Adrenal gland (tissue), 12 donors: ENCODE data around the gene SEC14L6. TPM values are rescaled to one million over a fixed set of nuclear protein-coding genes. Genes with fewer than 3 reads are reported as not detected.

ENCODE experiments used
- DNase-seq, 7 donors: peaks; one replicate each; pipeline ENCODE4 v3.0.0-alpha.2; 2019 to 2020
- H3K27ac ChIP-seq, 5 donors: fragments of 200-600 bp; sonication (generic) in 4 of 5; 1 replicate in 3 of 5; 2 replicates in 2 of 5; pipeline versions ENCODE4 v1.5.1 to v1.8.0; 2016 to 2020; ENCODE audit warnings: mild to moderate bottlenecking in 1 of 5
- H3K27me3 ChIP-seq: fragments of 200-600 bp; 2 replicates; pipeline ENCODE4 v1.8.0; 2021
- H3K36me3 ChIP-seq, 2 donors: fragments of 200-600 bp; replicated peaks in 1 of 2; 1 replicate in 1 of 2; 2 replicates in 1 of 2; pipeline versions ENCODE4 v1.5.1 to v1.8.0; 2018 to 2022
- H3K4me1 ChIP-seq, 2 donors: fragments of 200-600 bp; replicated peaks in 1 of 2; 1 replicate in 1 of 2; 2 replicates in 1 of 2; pipeline versions ENCODE4 v1.5.1 to v1.8.0; 2018 to 2021
- H3K4me3 ChIP-seq, 4 donors: fragments of 200-600 bp; sonication (generic) in 3 of 4; one replicate each; pipeline ENCODE4 v1.5.1; 2016 to 2018
- H3K9me3 ChIP-seq, 3 donors: fragments of 200-600 bp; sonication (generic) in 1 of 3; replicated peaks in 1 of 3; 1 replicate in 2 of 3; 2 replicates in 1 of 3; pipeline versions ENCODE4 v1.5.1 to v1.8.0; 2016 to 2021
- POLR2A ChIP-seq, 2 donors: fragments of 450-650 bp; IDR thresholded peaks; one replicate each; pipeline ENCODE4 v1.6.1; 2017; ENCODE audit warnings: antibody characterized with exemption in 2 of 2, mild to moderate bottlenecking in 2 of 2, moderate library complexity in 1 of 2
- WGBS, 4 donors: extraction: QIAGEN DNeasy Blood & Tissue Kit in 2 of 4; methylation state at CpG; one replicate each; pipeline versions ENCODE4 v1.1.5 to v1.1.7; 2013 to 2017; 5-methylcytosine and 5-hydroxymethylcytosine counted together
- intact Hi-C, 2 donors: fragments of 100-400 bp; cut with DNase I; formaldehyde crosslinking; loops; one replicate each; pipeline versions ENCODE4 v1.14.1 to v1.15.0; 2022 to 2023
- polyA plus RNA-seq, 3 donors: library from polyadenylated mRNA; stranded (reverse); fragments of 200-250 nt in 2 of 3; fragments of 350-450 nt in 1 of 3; fragmentation: Illumina TruSeq in 1 of 3; extraction: RNeasy Lipid Tissue Mini Kit (QIAGEN cat#74804) in 1 of 3; gene quantifications; one replicate each; pipeline ENCODE4 v1.2.3, GENCODE V29; 2013 to 2014
- total RNA-seq, 9 donors: library from RNA; depleted of rRNA in 4 of 9; stranded (reverse); fragments of >200 nt in 4 of 9; fragments of 120-200 nt in 1 of 9; fragmentation: NEBNext Ultra II Directional in 1 of 9; extraction: Animal tissue kit (Norgen Biotek cat#: 25700) in 1 of 9; gene quantifications; one replicate each; pipeline versions ENCODE4 v1.1.0 to v1.2.4, GENCODE V29; 2013 to 2023
- TF ChIP-seq, protein P1 (sequence below), 6 experiments: fragments of 450-650 bp in 4 of 6; fragments of 200-600 bp in 2 of 6; sonication (generic) in 1 of 6; IDR thresholded peaks; 1 replicate in 5 of 6; 2 replicates in 1 of 6; pipeline versions ENCODE4 v1.5.1 to v1.8.0; 2016 to 2021; ENCODE audit warnings: antibody characterized with exemption in 6 of 6, mild to moderate bottlenecking in 2 of 6, moderate library complexity in 1 of 6
- donor health status: healthy with polysubstance abuse.
- donor health status: Bipolar disorder and iron deficiency.
- donor health status: DM: yes; HTN: yes; CAD: no.
- donor health status: DM: no; HTN: no; CAD: no.
- donor health status: DM: no; HTN: no; CAD: no.
- donor health status: DM: yes; HTN: yes; CAD: no.

SEC14L6 gene
- total and polyA plus RNA-seq, 12 donors, result 0.19 to 4.3 (median 1.2) TPM; not detected in 1

DNA sequence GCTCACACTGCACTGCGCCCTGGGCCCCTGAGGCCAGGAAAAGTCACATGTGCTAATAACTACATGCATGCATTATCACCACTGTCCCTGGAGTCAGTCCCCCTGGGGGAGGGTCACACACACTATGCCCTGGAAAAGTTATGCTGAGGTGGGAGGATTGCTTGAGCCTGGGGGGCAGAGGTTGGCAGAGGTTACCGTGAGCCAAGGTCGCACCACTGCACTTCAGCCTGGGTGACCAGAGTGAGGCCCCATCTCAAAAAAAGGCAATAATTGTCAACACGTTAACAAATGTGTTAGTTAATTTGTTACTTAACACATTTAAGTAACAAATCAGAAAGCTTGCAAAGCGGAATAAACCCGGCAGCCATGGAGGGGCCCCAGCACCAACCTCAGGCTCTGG lies 13.3 kb upstream of the SEC14L6 start:
- DNase-seq, result no peak
- Histone ChIP-seq H3K36me3 (no peaks in the 10 kb centered on the region), H3K27ac (no peak overlapping the region), H3K4me1 (no peaks in the 10 kb centered on the region), H3K4me3 (no peak overlapping the region), H3K9me3 (no peaks in the 10 kb centered on the region), H3K27me3 (peaks cover 6% of the 10 kb centered on the region)
- WGBS, 4 donors, result 59 to 77% (median 67%) methylated on average over 6 of the region's 6 CpGs
- intact Hi-C loops, result no loop called here
- TF ChIP-seq, protein P1, sequence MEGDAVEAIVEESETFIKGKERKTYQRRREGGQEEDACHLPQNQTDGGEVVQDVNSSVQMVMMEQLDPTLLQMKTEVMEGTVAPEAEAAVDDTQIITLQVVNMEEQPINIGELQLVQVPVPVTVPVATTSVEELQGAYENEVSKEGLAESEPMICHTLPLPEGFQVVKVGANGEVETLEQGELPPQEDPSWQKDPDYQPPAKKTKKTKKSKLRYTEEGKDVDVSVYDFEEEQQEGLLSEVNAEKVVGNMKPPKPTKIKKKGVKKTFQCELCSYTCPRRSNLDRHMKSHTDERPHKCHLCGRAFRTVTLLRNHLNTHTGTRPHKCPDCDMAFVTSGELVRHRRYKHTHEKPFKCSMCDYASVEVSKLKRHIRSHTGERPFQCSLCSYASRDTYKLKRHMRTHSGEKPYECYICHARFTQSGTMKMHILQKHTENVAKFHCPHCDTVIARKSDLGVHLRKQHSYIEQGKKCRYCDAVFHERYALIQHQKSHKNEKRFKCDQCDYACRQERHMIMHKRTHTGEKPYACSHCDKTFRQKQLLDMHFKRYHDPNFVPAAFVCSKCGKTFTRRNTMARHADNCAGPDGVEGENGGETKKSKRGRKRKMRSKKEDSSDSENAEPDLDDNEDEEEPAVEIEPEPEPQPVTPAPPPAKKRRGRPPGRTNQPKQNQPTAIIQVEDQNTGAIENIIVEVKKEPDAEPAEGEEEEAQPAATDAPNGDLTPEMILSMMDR (IDR thresholded peaks at IDR 0.05), result no peak

DNA sequence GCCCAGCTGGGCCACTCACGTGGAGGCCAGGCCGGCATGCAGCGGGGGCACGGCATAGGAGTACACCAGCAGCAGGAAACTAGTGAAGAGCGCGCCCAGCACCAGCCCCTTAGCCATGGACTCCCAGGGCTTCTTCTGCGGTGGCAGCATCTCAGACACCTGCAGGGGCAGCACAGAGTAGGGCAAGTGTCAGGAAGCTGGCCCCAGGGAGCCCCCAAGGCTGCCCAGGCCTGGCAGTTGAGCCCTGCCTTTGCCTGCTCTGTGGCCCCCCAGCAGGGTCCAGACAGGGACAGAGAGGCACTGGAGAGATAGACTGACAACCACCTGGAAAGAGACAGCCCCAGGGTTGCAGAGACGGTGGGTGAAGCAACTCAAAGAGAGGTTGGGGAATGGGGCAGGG lies 10.7 kb upstream of the SEC14L6 start:
- TF ChIP-seq POLR2A (IDR thresholded peaks at IDR 0.05), result no peak
- TF ChIP-seq, protein P1 (IDR thresholded peaks at IDR 0.05), result no peak
- H3K4me1 ChIP-seq, result no peaks in the 10 kb centered on the region
- H3K4me3 ChIP-seq, result no peak overlapping the region
- WGBS, 4 donors, result 65 to 87% (median 80%) methylated on average over 1 to 8 of the region's 8 CpGs
- H3K27me3 ChIP-seq, result peaks cover 6% of the 10 kb centered on the region
- intact Hi-C loops, result no loop called here
- no peak for DNase-seq
- H3K27ac ChIP-seq, result no peak overlapping the region
- no peaks in the 10 kb centered on the region for H3K9me3 ChIP-seq
- H3K36me3 ChIP-seq, result no peaks in the 10 kb centered on the region

DNA sequence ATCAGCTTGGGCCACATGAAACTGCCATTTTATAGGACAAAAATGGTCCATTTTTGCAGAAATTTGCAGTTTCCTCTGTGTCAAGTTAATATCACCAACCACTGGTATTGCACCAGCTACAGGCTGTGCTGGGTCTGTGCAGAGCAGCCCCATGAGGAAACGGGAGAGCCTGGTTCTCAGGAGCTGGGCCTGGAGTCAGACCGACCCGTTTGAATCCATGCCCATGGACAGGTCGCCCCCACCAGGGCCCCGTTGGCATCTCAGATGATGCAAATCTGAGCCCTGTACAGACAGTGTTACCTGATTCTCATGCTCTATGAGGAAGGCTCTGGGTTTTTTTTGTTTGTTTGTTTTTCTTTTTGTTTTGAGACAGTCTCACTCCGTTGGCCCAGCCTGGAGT lies 9.8 kb upstream of the SEC14L6 start:
- H3K4me3 ChIP-seq, result no peak overlapping the region
- 57 to 71% (median 64%) methylated on average over 6 of the region's 6 CpGs for WGBS, 4 donors
- no peak for DNase-seq
- intact Hi-C loops, result no loop called here
- TF ChIP-seq POLR2A (IDR thresholded peaks at IDR 0.05), result no peak
- TF ChIP-seq, protein P1 (IDR thresholded peaks at IDR 0.05), result no peak
- H3K36me3 ChIP-seq, result no peaks in the 10 kb centered on the region
- no peaks in the 10 kb centered on the region for H3K4me1 ChIP-seq
- H3K27ac ChIP-seq, result no peak overlapping the region
- no peaks in the 10 kb centered on the region for H3K27me3 ChIP-seq
- H3K9me3 ChIP-seq, result no peaks in the 10 kb centered on the region

DNA sequence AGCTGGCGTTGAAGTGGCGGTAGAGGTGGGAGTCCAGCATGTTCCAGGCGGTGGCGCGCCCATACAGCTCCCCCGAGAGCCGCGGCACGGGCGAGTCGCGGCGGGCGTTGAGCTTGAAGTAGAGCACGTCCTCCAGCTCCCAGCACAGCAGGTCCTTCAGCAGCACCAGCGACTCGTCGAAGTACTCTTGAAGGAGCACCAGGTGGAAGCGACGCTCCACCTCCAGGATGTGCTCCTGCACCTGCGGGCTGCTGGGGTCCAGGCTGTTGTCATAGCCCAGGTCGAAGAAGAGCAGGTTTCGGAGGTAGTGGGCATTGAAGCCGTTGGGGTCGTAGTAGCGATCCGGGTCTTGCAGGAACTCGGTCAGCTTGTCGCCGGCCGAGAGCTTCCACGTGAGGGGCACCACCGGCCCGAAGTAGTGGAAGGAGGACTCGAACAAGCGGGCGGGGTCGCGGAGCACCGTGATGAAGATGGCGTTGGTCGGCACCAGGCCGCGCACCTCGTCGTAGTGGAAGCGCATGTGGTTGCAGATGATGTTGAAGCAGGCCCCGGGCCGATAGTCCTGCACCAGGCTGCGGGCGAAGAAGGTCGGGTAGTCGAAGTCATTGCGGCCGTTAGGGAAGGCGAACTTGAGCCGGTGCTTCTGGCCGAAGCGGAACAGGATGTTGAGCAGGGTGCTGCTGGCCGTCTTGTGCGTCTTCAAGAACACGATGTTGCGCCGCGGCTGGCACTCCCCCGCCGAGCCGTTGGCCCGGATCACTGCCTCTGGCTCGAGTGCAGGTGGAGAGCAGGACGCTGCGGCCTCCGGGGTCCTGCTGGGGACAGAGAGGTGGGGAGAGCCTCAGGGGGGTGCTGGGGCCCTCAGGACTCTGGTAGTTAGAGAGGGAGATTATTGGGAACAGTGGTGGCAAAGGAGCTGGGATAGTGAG lies 9.0 kb upstream of the SEC14L6 start:
- intact Hi-C loops, result no loop called here
- Histone ChIP-seq H3K4me3 (no peak overlapping the region), H3K4me1 (no peaks in the 10 kb centered on the region), H3K9me3 (no peaks in the 10 kb centered on the region), H3K27ac (no peak overlapping the region), H3K36me3 (no peaks in the 10 kb centered on the region), H3K27me3 (no peaks in the 10 kb centered on the region)
- TF ChIP-seq POLR2A (IDR thresholded peaks at IDR 0.05), result no peak
- TF ChIP-seq, protein P1 (IDR thresholded peaks at IDR 0.05), result no peak
- WGBS, 4 donors, result 94 to 95% (median 95%) methylated on average over 56 to 73 of the region's 73 CpGs
- DNase-seq, result no peak
